SH-SY5Y (cell line): ENCODE measurements around the gene ARHGAP19.

ENCODE experiments used
- GATA2 ChIP-seq: IDR thresholded peaks from 2 replicates; pipeline ENCODE4 v1.6.1; 2011; ENCODE audit warnings: mild to moderate bottlenecking, low read depth, low read length
- GATA3 ChIP-seq: IDR thresholded peaks from 2 replicates; pipeline ENCODE4 v1.6.1; 2011; ENCODE audit warnings: low read depth, mild to moderate bottlenecking, low read length, moderate library complexity

ARHGAP19 gene

GRCh38 chr10:97292097-97292861, at the start of gene ARHGAP19:
Gene ARHGAP19, minus strand, starts transcription at chr10:97292637. Its CDS starts 10 bp downstream, at chr10:97292627.
- TF ChIP-seq GATA2, result no peak; the same call in 1 of the 2 replicates
- TF ChIP-seq GATA3, result no peak

- TF ChIP-seq GATA2, result no peak
- TF ChIP-seq GATA3, result no peak
These were observed 49.0 kb upstream of the ARHGAP19 start for GRCh38 chr10:97341416-97341815.

- no peak for TF ChIP-seq GATA2
- no peak for TF ChIP-seq GATA3
These were observed 45.6 kb upstream of the ARHGAP19 start for GRCh38 chr10:97338041-97338440.

- TF ChIP-seq GATA2 (no peak), GATA3 (no peak)
These were observed 44.8 kb upstream of the ARHGAP19 start for GRCh38 chr10:97336942-97337831.

GRCh38 chr10:97336446-97336845, 44.0 kb upstream of the ARHGAP19 start:
- TF ChIP-seq GATA2, result no peak
- no peak for TF ChIP-seq GATA3

GRCh38 chr10:97336006-97336405, 43.6 kb upstream of the ARHGAP19 start:
- TF ChIP-seq GATA3, result no peak
- no peak for TF ChIP-seq GATA2

GRCh38 chr10:97335188-97335619, 42.8 kb upstream of the ARHGAP19 start:
- TF ChIP-seq GATA3 (no peak), GATA2 (no peak)

- TF ChIP-seq GATA3, result no peak
- TF ChIP-seq GATA2, result no peak; the same call in 1 of the 2 replicates
These were observed 42.1 kb upstream of the ARHGAP19 start, which contains the start of gene FRAT2 for GRCh38 chr10:97334370-97335175. Gene FRAT2, minus strand, starts transcription at chr10:97334729. Its CDS starts 157 bp downstream, at chr10:97334572.

GRCh38 chr10:97333601-97334369, 41.3 kb upstream of the ARHGAP19 start:
- TF ChIP-seq GATA3, result no peak
- no peak for TF ChIP-seq GATA2

- TF ChIP-seq GATA2 (no peak), GATA3 (no peak)
These were observed 40.8 kb upstream of the ARHGAP19 start for GRCh38 chr10:97333351-97333600.

GRCh38 chr10:97332591-97333350, 40.3 kb upstream of the ARHGAP19 start:
- TF ChIP-seq GATA3 (no peak), GATA2 (no peak)

- TF ChIP-seq GATA3, result no peak
- no peak for TF ChIP-seq GATA2
These were observed 38.8 kb upstream of the ARHGAP19 start for GRCh38 chr10:97331153-97331703.

GRCh38 chr10:97329766-97330165, 37.3 kb upstream of the ARHGAP19 start:
- TF ChIP-seq GATA3 (no peak), GATA2 (no peak)
